ENCODE measurements around the gene ITGB1BP2.
"Not testable (repeated sequence)": the region's sequence is repeated elsewhere in the genome, so short reads cannot be mapped to it uniquely, and the experiment has no call there.

- not testable (repeated sequence) for TF ChIP-seq POLR2A (IDR thresholded peaks at IDR 0.05); CTCF (IDR thresholded peaks at IDR 0.05); POLR2AphosphoS5 (IDR thresholded peaks at IDR 0.05; ENCODE audit: insufficient read depth in 1 of 2, low read depth in 1 of 2)
Measured at GRCh38 chrX:71324452-71324851, 22.9 kb downstream of the ITGB1BP2 start.

Measured in vagina (tissue), 2 donors.